Measurements from ENCODE around the gene RYR1.
"Not testable (repeated sequence)": the region's sequence is repeated elsewhere in the genome, so short reads cannot be mapped to it uniquely, and the experiment has no call there.

DNA sequence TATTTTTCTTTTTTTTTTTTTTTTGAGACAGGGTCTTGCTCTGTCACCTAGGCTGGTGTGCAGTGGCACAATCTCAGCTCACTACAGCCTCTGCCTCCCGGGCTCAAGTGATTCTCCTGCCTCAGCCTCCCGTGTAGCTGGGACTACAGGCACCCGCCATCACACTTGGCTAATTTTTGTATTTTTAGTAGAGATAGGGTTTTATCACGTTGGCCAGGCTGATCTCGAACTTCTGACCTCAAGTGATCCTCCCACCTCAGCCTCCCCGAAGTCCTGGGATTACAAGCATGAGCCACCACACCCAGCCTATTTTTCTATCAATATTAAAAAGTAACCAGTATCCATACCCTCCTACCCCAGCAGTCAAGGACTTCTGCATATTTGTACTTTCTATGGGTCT lies 23.1 kb upstream of the RYR1 start:
- not testable (repeated sequence) for TF ChIP-seq POLR2A (IDR thresholded peaks at IDR 0.05)
- TF ChIP-seq, protein P1, sequence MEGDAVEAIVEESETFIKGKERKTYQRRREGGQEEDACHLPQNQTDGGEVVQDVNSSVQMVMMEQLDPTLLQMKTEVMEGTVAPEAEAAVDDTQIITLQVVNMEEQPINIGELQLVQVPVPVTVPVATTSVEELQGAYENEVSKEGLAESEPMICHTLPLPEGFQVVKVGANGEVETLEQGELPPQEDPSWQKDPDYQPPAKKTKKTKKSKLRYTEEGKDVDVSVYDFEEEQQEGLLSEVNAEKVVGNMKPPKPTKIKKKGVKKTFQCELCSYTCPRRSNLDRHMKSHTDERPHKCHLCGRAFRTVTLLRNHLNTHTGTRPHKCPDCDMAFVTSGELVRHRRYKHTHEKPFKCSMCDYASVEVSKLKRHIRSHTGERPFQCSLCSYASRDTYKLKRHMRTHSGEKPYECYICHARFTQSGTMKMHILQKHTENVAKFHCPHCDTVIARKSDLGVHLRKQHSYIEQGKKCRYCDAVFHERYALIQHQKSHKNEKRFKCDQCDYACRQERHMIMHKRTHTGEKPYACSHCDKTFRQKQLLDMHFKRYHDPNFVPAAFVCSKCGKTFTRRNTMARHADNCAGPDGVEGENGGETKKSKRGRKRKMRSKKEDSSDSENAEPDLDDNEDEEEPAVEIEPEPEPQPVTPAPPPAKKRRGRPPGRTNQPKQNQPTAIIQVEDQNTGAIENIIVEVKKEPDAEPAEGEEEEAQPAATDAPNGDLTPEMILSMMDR (IDR thresholded peaks at IDR 0.05): not testable (repeated sequence)
